Measurements from ENCODE around the gene PAX2. TPM values are rescaled to one million over a fixed set of nuclear protein-coding genes. Genes with fewer than 3 reads are reported as not detected.

The PAX2 gene
- total and polyA plus RNA-seq, 2 of the 13 experiments (the other 11 are each of a cell fraction or from before 2014, with no cell fraction given), result not detected

DNA sequence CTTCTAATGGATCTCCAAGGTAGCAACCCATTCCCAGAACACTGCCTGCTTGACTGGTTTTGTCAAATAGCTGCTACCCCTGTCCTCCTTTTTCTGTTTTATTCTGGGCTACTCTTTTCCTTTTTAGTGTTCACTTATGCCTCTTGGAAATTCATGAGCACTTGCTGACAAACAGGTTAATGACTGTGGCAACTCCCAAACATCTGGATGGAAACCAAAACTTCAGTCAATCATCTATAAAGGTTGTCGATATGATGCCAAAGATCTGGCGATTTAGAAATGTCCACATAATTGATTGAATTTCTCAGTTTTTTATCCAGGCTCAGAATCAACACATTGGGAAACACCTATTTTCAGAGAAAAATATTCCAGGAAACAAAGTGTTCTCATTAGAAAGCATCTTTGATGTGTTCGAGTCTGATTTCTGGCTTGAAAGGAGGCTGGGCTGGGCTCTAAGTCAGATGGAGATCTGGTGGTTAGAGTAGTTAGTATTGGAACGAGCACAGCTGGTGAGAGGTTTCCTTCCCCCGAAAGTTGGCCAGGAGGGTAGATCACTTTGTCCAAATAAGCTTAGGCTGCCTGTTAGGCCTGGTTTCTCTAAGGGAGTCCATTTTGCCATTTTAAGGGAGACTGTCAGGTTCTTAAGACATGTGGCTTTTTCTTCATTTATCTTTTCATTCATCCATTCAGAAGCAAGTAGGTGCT is 17.8 kb downstream of the PAX2 start:
- Histone ChIP-seq H3K4me2 (ENCODE audit: low read depth, low read length) (no peak overlapping the region), H3K4me3 (replicated peaks in 1 of 3; ENCODE audit: insufficient read depth in 1 of 3, low read depth in 2 of 3, low read length in 3 of 3) (no peak overlapping the region), H3K36me3 (replicated peaks in 1 of 2; ENCODE audit: control insufficient read depth in 1 of 2, insufficient read depth in 2 of 2, low read length in 2 of 2) (no peaks in the 10 kb centered on the region), H3K79me2 (ENCODE audit: insufficient read depth, low read length) (no peaks in the 10 kb centered on the region), H2AFZ (ENCODE audit: low read length) (no peak overlapping the region), H4K20me1 (ENCODE audit: insufficient read depth, low read length) (no peaks in the 10 kb centered on the region), H3K27ac (ENCODE audit: extremely low read length, insufficient read depth, low read length) (no peak overlapping the region), H3K27me3 (ENCODE audit: control insufficient read depth in 1 of 2, insufficient read depth in 2 of 2, low read length in 2 of 2) (peaks cover 5 to 38% of the 10 kb centered on the region in 2 experiments; a peak in 4 of 5 replicates), H3K4me1 (ENCODE audit: insufficient read depth, low read length) (no peaks in the 10 kb centered on the region), H3K9me3 (ENCODE audit: low read length) (no peaks in the 10 kb centered on the region), H3K9ac (ENCODE audit: insufficient read depth, low read depth, low read length) (no peak overlapping the region)
- ATAC-seq (no peak), FAIRE-seq (no peak), DNase-seq (ENCODE audit: low spot score) (no peak)
- ChIA-PET POLR2A (no interaction called here), CTCF (ENCODE audit: low intra/inter-chr PET ratio, low total read pairs) (no interaction called here)
- no TSS peak for BruUV-seq (replicated peaks)
- TF ChIP-seq ZSCAN25 (CRISPR knock-in tag; IDR thresholded peaks at IDR 0.05) (no peak), RAD51 (IDR thresholded peaks at IDR 0.05; ENCODE audit: borderline replicate concordance) (no peak)
- WGBS (ENCODE audit: low lambda C conversion rate), result 18% methylated on average over 4 of the region's 5 CpGs
- in situ Hi-C loops (cut with HindIII; ENCODE audit: extremely low pct_ligation_motif_present, low pct_unique_long_range_greater_than_20kb), result no loop called here
- intact Hi-C loops (cut with micrococcal nuclease; ENCODE audit: unreplicated experiment), result no loop called here

- H4K20me1 ChIP-seq (ENCODE audit: insufficient read depth, low read length), result no peaks in the 10 kb centered on the region
- FAIRE-seq, result peak; percentile 26
- H3K27me3 ChIP-seq (ENCODE audit: control insufficient read depth in 1 of 2, insufficient read depth in 2 of 2, low read length in 2 of 2), result peaks cover 1 to 13% of the 10 kb centered on the region in 2 experiments; a peak in 3 of 5 replicates
- no peaks in the 10 kb centered on the region for H3K36me3 ChIP-seq (replicated peaks in 1 of 2; ENCODE audit: control insufficient read depth in 1 of 2, insufficient read depth in 2 of 2, low read length in 2 of 2)
- ChIA-PET CTCF (ENCODE audit: low intra/inter-chr PET ratio, low total read pairs) (no interaction called here), POLR2A (no interaction called here)
- peak; percentile 13 for DNase-seq (ENCODE audit: low spot score)
- H3K27ac ChIP-seq (ENCODE audit: extremely low read length, insufficient read depth, low read length), result no peak overlapping the region
- no peaks in the 10 kb centered on the region for H3K9me3 ChIP-seq (ENCODE audit: low read length)
- intact Hi-C loops (cut with micrococcal nuclease; ENCODE audit: unreplicated experiment) (no loop called here), in situ Hi-C loops (cut with HindIII; ENCODE audit: extremely low pct_ligation_motif_present, low pct_unique_long_range_greater_than_20kb) (no loop called here)
- no peak overlapping the region for H2AFZ ChIP-seq (ENCODE audit: low read length)
- WGBS (ENCODE audit: low lambda C conversion rate), result 11% methylated on average over 7 of the region's 10 CpGs
- H3K4me2 ChIP-seq (ENCODE audit: low read depth, low read length), result no peak overlapping the region
- H3K9ac ChIP-seq (ENCODE audit: insufficient read depth, low read depth, low read length), result no peak overlapping the region
- TF ChIP-seq SIN3A (IDR thresholded peaks at IDR 0.05; ENCODE audit: borderline replicate concordance, low read depth, low read length) (no peak), RAD21 (CRISPR knock-in tag; IDR thresholded peaks at IDR 0.05) (peak; percentile 16; the same call in 1 of the 2 replicates), TEAD3 (CRISPR knock-in tag; optimal IDR thresholded peaks at IDR 0.05; ENCODE audit: borderline replicate concordance) (no peak)
- TF ChIP-seq, protein P1, sequence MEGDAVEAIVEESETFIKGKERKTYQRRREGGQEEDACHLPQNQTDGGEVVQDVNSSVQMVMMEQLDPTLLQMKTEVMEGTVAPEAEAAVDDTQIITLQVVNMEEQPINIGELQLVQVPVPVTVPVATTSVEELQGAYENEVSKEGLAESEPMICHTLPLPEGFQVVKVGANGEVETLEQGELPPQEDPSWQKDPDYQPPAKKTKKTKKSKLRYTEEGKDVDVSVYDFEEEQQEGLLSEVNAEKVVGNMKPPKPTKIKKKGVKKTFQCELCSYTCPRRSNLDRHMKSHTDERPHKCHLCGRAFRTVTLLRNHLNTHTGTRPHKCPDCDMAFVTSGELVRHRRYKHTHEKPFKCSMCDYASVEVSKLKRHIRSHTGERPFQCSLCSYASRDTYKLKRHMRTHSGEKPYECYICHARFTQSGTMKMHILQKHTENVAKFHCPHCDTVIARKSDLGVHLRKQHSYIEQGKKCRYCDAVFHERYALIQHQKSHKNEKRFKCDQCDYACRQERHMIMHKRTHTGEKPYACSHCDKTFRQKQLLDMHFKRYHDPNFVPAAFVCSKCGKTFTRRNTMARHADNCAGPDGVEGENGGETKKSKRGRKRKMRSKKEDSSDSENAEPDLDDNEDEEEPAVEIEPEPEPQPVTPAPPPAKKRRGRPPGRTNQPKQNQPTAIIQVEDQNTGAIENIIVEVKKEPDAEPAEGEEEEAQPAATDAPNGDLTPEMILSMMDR (CRISPR knock-in tag; IDR thresholded peaks at IDR 0.05), result 0 out of 2 replicates have a peak, but pooled peaks have one; percentile 23
- H3K79me2 ChIP-seq (ENCODE audit: insufficient read depth, low read length), result no peaks in the 10 kb centered on the region
- no peak overlapping the region for H3K4me3 ChIP-seq (replicated peaks in 1 of 3; ENCODE audit: insufficient read depth in 1 of 3, low read depth in 2 of 3, low read length in 3 of 3)
- ATAC-seq, result peak; percentile 93
- BruUV-seq (replicated peaks), result no TSS peak
- no peaks in the 10 kb centered on the region for H3K4me1 ChIP-seq (ENCODE audit: insufficient read depth, low read length)
Measured at GRCh38 chr10:100766693-100767421, 21.5 kb downstream of the PAX2 start.

Measured in HepG2 (cell line).